ENCODE data around the gene CHODL. TPM values are rescaled to one million over a fixed set of nuclear protein-coding genes. Genes with fewer than 3 reads are reported as not detected.

Gene CHODL
- total and polyA plus RNA-seq, 2 of the 4 experiments (the other 2 are of a cell fraction) = under 0.01 TPM; not detected in 1

- no peak overlapping the region for H3K4me2 ChIP-seq (ENCODE audit: low read depth, low read length)
- H3K36me3 ChIP-seq (ENCODE audit: control insufficient read depth, insufficient read depth, low read length) = no peaks in the 10 kb centered on the region
- H3K4me3 ChIP-seq (ENCODE audit: insufficient read depth, low read depth, low read length) = no peak overlapping the region
- H3K56ac ChIP-seq (ENCODE audit: extremely low read depth, insufficient read depth, low read length) = no peak overlapping the region
- H2AK5ac ChIP-seq (ENCODE audit: low read depth, low read length) = no peak overlapping the region
- no peak overlapping the region for H3K18ac ChIP-seq (ENCODE audit: low read depth, low read length)
- H3K4me1 ChIP-seq (ENCODE audit: control insufficient read depth, insufficient read depth, low read length) = no peaks in the 10 kb centered on the region
- intact Hi-C loops (cut with micrococcal nuclease) = no loop called here
- no peak overlapping the region for H3K9ac ChIP-seq (ENCODE audit: low read depth, low read length)
- H3K9me3 ChIP-seq (ENCODE audit: control insufficient read depth, insufficient read depth, low read length) = peaks cover 4% of the 10 kb centered on the region
- dilution Hi-C loops (cut with HindIII; ENCODE audit: low sequenced_read_pairs, unreplicated experiment) = no loop called here
- no peak overlapping the region for H2AK9ac ChIP-seq (replicated peaks; ENCODE audit: low read depth, low read length, poor library complexity)
- TF ChIP-seq MAFK (IDR thresholded peaks at IDR 0.05; ENCODE audit: low read depth, low read length) (peak; percentile 64), NFE2L2 (IDR thresholded peaks at IDR 0.05; ENCODE audit: low read depth, low read length) (0 out of 2 replicates have a peak, but pooled peaks have one; percentile 42), SMC3 (IDR thresholded peaks at IDR 0.05; ENCODE audit: low read depth, low read length) (no peak), POLR2A (IDR thresholded peaks at IDR 0.05; ENCODE audit: low read depth, low read length) (no peak), ELK1 (IDR thresholded peaks at IDR 0.05; ENCODE audit: borderline replicate concordance, low read depth, low read length) (no peak), BHLHE40 (IDR thresholded peaks at IDR 0.05; ENCODE audit: low read depth, low read length) (no peak)
- no peaks in the 10 kb centered on the region for H3K27me3 ChIP-seq (ENCODE audit: control insufficient read depth, insufficient read depth, low read length)
- in situ Hi-C loops (cut with MboI; ENCODE audit: low sequenced_read_pairs) = no loop called here
- no peak overlapping the region for H2AFZ ChIP-seq (replicated peaks; ENCODE audit: low read length, poor library complexity)
- no peak overlapping the region for H2BK120ac ChIP-seq (ENCODE audit: low read depth, low read length)
- DNase-seq (no peak), ATAC-seq (ENCODE audit: low read depth) (no peak)
- H2BK15ac ChIP-seq (ENCODE audit: low read depth, low read length) = no peak overlapping the region
- H4K8ac ChIP-seq (ENCODE audit: low read depth in 2 of 2, low read length in 2 of 2) = no peak overlapping the region
- H4K91ac ChIP-seq (ENCODE audit: insufficient read depth, low read depth, low read length) = no peak overlapping the region
- no peak overlapping the region for H2BK5ac ChIP-seq (ENCODE audit: low read depth, low read length, poor library complexity, severe bottlenecking)
- H4K20me1 ChIP-seq (ENCODE audit: insufficient read depth, low read length) = no peaks in the 10 kb centered on the region
- H3K9me1 ChIP-seq (ENCODE audit: insufficient read depth, low read length) = no peaks in the 10 kb centered on the region
- no peak overlapping the region for H3K4ac ChIP-seq (ENCODE audit: low read depth, low read length)
- H2BK20ac ChIP-seq (ENCODE audit: low read depth, low read length) = no peak overlapping the region
- no peak overlapping the region for H3K27ac ChIP-seq (ENCODE audit: insufficient read depth, low read length)
- H3K79me1 ChIP-seq (ENCODE audit: low read depth in 1 of 2, low read length in 2 of 2) = no peaks in the 10 kb centered on the region
- no peak overlapping the region for H3K23ac ChIP-seq (ENCODE audit: low read depth, low read length)
- no peak overlapping the region for H3K14ac ChIP-seq (replicated peaks; ENCODE audit: low read depth, low read length)
- no peak overlapping the region for H4K5ac ChIP-seq (ENCODE audit: low read depth, low read length)
- POLR2A ChIA-PET (ENCODE audit: unreplicated experiment) = no interaction called here
- CTCF ChIA-PET = interaction anchor here (0.6 kb wide), 1 partner anchor 487 kb away, joined by 3 read pairs; no protein-coding TSS in a partner anchor
- no CpG with 5 or more reads among the region's 2 CpGs for WGBS, 2 experiments (ENCODE audit: extremely low coverage in 2 of 2, insufficient read length in 1 of 2)
- BruUV-seq (replicated peaks) = no TSS peak
Observed at GRCh38 chr21:18289876-18290275, 45.2 kb downstream of the CHODL start.
